HG03139 (cell line): ENCODE measurements around the gene GRIN1.

Experiments
- ATAC-seq: cut with Tn5 transposase; IDR thresholded peaks from one replicate; pipeline ENCODE4 v1.9.1; 2021; ENCODE audit not compliant: unreplicated experiment

The GRIN1 gene

GRCh38 chr9:137173796-137174664, 35.1 kb downstream of the GRIN1 start:
- no peak for ATAC-seq

GRCh38 chr9:137174722-137175293, 35.9 kb downstream of the GRIN1 start:
- ATAC-seq = no peak

GRCh38 chr9:137175345-137175961, 36.5 kb downstream of the GRIN1 start:
- no peak for ATAC-seq

- no peak for ATAC-seq
Measured at GRCh38 chr9:137176302-137177182, 37.6 kb downstream of the GRIN1 start.

GRCh38 chr9:137178201-137178938, 39.4 kb downstream of the GRIN1 start:
- no peak for ATAC-seq

- no peak for ATAC-seq
Measured at GRCh38 chr9:137178939-137179630, 40.1 kb downstream of the GRIN1 start.

GRCh38 chr9:137179761-137180160, 40.8 kb downstream of the GRIN1 start:
- no peak for ATAC-seq

- no peak for ATAC-seq
Measured at GRCh38 chr9:137180491-137180890, 41.5 kb downstream of the GRIN1 start.

GRCh38 chr9:137181680-137182079, 42.7 kb downstream of the GRIN1 start:
- no peak for ATAC-seq

GRCh38 chr9:137182836-137183235, 43.9 kb downstream of the GRIN1 start:
- no peak for ATAC-seq

GRCh38 chr9:137183980-137184595, 45.1 kb downstream of the GRIN1 start:
- ATAC-seq = no peak

- no peak for ATAC-seq
Measured at GRCh38 chr9:137184881-137185660, 46.1 kb downstream of the GRIN1 start.

GRCh38 chr9:137185921-137186320, 47.0 kb downstream of the GRIN1 start:
- no peak for ATAC-seq

GRCh38 chr9:137186385-137186784, 47.4 kb downstream of the GRIN1 start:
- no peak for ATAC-seq

GRCh38 chr9:137187386-137187785, 48.4 kb downstream of the GRIN1 start:
- ATAC-seq = no peak

GRCh38 chr9:137188086-137188489, 49.1 kb downstream of the GRIN1 start:
- no peak for ATAC-seq

GRCh38 chr9:137188490-137189296, 49.7 kb downstream of the GRIN1 start, which contains the start of the genes ANAPC2 and SSNA1:
Gene ANAPC2, minus strand, starts transcription at chr9:137188560. Its CDS starts 28 bp downstream, at chr9:137188532.
Gene SSNA1, plus strand, starts transcription at chr9:137188676. Its CDS starts 51 bp downstream, at chr9:137188727.
- peak; percentile 65 for ATAC-seq
